Ovary (tissue), 9 donors: ENCODE measurements around the gene RWDD1. TPM values are rescaled to one million over a fixed set of nuclear protein-coding genes. Genes with fewer than 3 reads are reported as not detected.

Experiments used
- DNase-seq, 5 donors: peaks; one replicate each; pipeline ENCODE4 v3.0.0-alpha.2; 2019 to 2020
- H3K27ac ChIP-seq, 2 donors: fragments of 200-600 bp; one replicate each; pipeline versions ENCODE4 v1.5.1 to v1.8.0; 2019 to 2022
- H3K27me3 ChIP-seq: fragments of 200-600 bp; one replicate; pipeline ENCODE4 v1.8.0; 2022
- H3K36me3 ChIP-seq: fragments of 200-600 bp; sonication (generic); one replicate; pipeline ENCODE4 v1.5.1; 2019
- H3K4me1 ChIP-seq: one replicate; pipeline ENCODE4 v1.8.1; 2013; ENCODE audit warnings: mild to moderate bottlenecking, moderate library complexity; ENCODE audit not compliant: insufficient read depth
- H3K4me3 ChIP-seq: fragments of 200-600 bp; sonication (generic); one replicate; pipeline ENCODE4 v1.5.1; 2017
- H3K9me3 ChIP-seq, 2 donors: fragments of 200-600 bp in 1 of 2; sonication (generic) in 1 of 2; one replicate each; pipeline versions ENCODE4 v1.5.1 to v1.8.1; 2013 to 2019; ENCODE audit warnings: mild to moderate bottlenecking in 1 of 2, moderate library complexity in 1 of 2
- EP300 ChIP-seq: sonication (generic); formaldehyde crosslinking; IDR thresholded peaks from one replicate; pipeline ENCODE4 v1.6.1; 2017; ENCODE audit warnings: antibody characterized with exemption
- POLR2A ChIP-seq: fragments of 450-650 bp; IDR thresholded peaks from one replicate; pipeline ENCODE4 v1.6.1; 2017; ENCODE audit warnings: antibody characterized with exemption, mild to moderate bottlenecking, moderate library complexity
- WGBS, 3 donors: extraction: QIAGEN DNeasy Blood & Tissue Kit in 1 of 3; methylation state at CpG; one replicate each; pipeline versions ENCODE4 v1.1.5 to v1.1.7; 2013 to 2017; 5-methylcytosine and 5-hydroxymethylcytosine counted together
- intact Hi-C, 4 donors: fragments of 100-400 bp; cut with DNase I; formaldehyde crosslinking; loops; one replicate each; pipeline versions ENCODE4 v1.11.0 to v1.15.1; 2022 to 2023
- polyA plus RNA-seq, 2 donors: library from polyadenylated mRNA; stranded (reverse); fragments of 200-250 nt in 1 of 2; fragments of 350-450 nt in 1 of 2; fragmentation: Illumina TruSeq in 1 of 2; extraction: RNeasy Lipid Tissue Mini Kit (QIAGEN cat#74804) in 1 of 2; gene quantifications; one replicate each; pipeline ENCODE4 v1.2.3, GENCODE V29; 2013 to 2014
- total RNA-seq, 7 donors: library from RNA; depleted of rRNA in 2 of 7; stranded (reverse); fragments of >200 nt in 2 of 7; fragmentation: NEBNext Ultra II Directional in 3 of 7; extraction: Animal tissue kit (Norgen Biotek cat#: 25700) in 3 of 7; gene quantifications; one replicate each; pipeline versions ENCODE4 v1.1.0 to v1.2.4, GENCODE V29; 2016 to 2023
- TF ChIP-seq, protein P1 (sequence below), 3 donors: fragments of 450-650 bp in 2 of 3; fragments of 200-600 bp in 1 of 3; IDR thresholded peaks; one replicate each; pipeline versions ENCODE4 v1.5.1 to v1.8.0; 2016 to 2022; ENCODE audit warnings: antibody characterized with exemption in 3 of 3, mild to moderate bottlenecking in 1 of 3
- donor health status: DM: no; HTN: no; CAD: no; lungs with moderate emphysema.
- donor health status: DM: no; HTN: no; CAD: no.
- donor health status: Bipolar disorder and iron deficiency.
- donor health status: DM: yes; HTN: yes; CAD: no.
- donor health status: DM: no; HTN: no; CAD: no.
- donor health status: DM: yes; HTN: yes; CAD: no.

RWDD1 gene
- total and polyA plus RNA-seq, 9 donors = 36.5 to 82.2 (median 49.3) TPM

DNA sequence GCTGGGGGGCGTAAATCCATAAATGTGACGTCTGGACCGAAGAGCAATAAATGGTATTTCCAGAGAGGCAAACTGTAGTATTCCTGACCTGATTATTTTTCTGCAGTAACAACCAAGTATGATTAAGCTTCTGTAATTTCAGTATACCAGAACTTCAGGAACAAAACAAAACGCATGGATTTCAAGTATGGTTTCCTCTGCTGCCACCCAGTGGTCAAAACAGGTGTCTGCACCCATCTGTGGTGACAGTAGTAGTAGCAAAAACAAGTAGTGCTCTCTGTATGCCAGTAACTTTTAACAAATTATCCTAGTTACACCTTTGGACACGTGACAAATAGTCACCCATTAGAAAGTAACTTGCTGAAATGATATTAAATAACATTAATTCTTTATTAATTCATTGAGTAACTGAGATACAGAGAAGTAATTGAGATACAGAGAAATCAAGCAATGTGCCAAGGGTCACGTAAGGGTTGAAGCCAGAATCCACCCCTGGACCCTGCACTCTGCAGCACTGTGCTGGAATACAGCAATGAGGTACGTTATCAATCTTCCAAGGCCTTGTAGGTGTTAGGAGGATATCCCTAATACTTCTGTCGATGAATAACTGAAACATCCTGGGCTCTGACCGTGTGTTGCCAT is 9.8 kb upstream of the RWDD1 start:
- 32 to 39% (median 36%) methylated on average over 9 of the region's 9 CpGs for WGBS, 3 donors
- no peaks in the 10 kb centered on the region for H3K4me1 ChIP-seq
- no peaks in the 10 kb centered on the region for H3K27me3 ChIP-seq
- no peaks in the 10 kb centered on the region for H3K36me3 ChIP-seq
- DNase-seq = peak; percentile 59 to 82 (median 75)
- no peaks in the 10 kb centered on the region for H3K9me3 ChIP-seq
- intact Hi-C loops = loop anchor here in 2 of 4 donors (5.0 to 10.0 kb wide), 2 partner anchors 284 to 287 kb away; partner anchors contain the start of gene TSPYL1 (in 2 of the 2)
- no peak for TF ChIP-seq EP300
- no peak for TF ChIP-seq POLR2A
- TF ChIP-seq, protein P1, sequence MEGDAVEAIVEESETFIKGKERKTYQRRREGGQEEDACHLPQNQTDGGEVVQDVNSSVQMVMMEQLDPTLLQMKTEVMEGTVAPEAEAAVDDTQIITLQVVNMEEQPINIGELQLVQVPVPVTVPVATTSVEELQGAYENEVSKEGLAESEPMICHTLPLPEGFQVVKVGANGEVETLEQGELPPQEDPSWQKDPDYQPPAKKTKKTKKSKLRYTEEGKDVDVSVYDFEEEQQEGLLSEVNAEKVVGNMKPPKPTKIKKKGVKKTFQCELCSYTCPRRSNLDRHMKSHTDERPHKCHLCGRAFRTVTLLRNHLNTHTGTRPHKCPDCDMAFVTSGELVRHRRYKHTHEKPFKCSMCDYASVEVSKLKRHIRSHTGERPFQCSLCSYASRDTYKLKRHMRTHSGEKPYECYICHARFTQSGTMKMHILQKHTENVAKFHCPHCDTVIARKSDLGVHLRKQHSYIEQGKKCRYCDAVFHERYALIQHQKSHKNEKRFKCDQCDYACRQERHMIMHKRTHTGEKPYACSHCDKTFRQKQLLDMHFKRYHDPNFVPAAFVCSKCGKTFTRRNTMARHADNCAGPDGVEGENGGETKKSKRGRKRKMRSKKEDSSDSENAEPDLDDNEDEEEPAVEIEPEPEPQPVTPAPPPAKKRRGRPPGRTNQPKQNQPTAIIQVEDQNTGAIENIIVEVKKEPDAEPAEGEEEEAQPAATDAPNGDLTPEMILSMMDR (IDR thresholded peaks at IDR 0.05) = peak; percentile 60 to 80 (median 74)
- H3K4me3 ChIP-seq = no peak overlapping the region
- no peak overlapping the region for H3K27ac ChIP-seq

DNA sequence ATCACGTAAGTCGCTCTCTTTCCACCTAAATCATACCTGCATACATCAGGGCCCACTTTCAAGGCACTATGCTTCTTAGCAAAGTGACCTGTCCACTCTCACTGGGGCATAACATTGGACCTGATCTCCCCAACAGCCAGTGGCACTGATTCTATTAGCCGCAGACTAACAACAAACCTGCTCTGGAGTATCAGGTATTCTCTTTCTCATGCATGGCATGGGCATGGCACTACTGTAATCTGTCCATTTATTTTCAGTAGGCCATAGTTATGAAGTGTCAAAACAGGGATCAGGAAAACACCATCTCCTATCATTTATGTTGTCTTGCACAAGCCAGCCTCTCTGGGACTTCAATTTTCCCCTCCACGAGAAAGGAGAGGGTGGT is 9.3 kb upstream of the RWDD1 start:
- H3K4me1 ChIP-seq = no peaks in the 10 kb centered on the region
- 85 to 90% (median 89%) methylated on average over 4 of the region's 4 CpGs for WGBS, 3 donors
- intact Hi-C loops = loop anchor here in 2 of 4 donors (5.0 to 10.0 kb wide), 2 partner anchors 285 to 287 kb away; partner anchors contain the start of gene TSPYL1 (in 2 of the 2)
- no peak overlapping the region for H3K4me3 ChIP-seq
- no peaks in the 10 kb centered on the region for H3K27me3 ChIP-seq
- TF ChIP-seq, protein P1 (IDR thresholded peaks at IDR 0.05) = no peak
- no peak for TF ChIP-seq POLR2A
- no peak for TF ChIP-seq EP300
- no peaks in the 10 kb centered on the region for H3K36me3 ChIP-seq
- no peak overlapping the region for H3K27ac ChIP-seq
- no peak for DNase-seq
- H3K9me3 ChIP-seq = no peaks in the 10 kb centered on the region

DNA sequence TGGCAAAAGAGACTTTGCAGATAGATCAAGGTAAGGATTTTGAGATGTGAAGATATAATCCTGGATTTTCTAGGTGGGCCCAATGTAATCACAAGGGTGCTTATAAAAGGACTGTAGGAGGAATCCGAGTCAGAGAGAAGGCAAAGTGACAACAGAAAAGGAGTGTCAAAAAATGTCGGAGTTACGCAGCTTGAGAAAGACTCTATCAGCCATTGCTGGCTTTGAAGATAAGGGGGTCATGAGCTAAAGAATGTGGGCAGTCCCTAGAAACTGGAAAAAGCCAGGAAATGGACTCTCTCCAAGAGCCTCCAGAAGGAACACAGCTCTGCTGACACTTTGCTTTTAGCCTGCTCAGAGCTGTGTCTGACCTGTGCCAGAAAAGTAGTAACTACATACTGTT is 8.7 kb upstream of the RWDD1 start:
- H3K27ac ChIP-seq = no peak overlapping the region
- H3K27me3 ChIP-seq = no peaks in the 10 kb centered on the region
- TF ChIP-seq, protein P1 (IDR thresholded peaks at IDR 0.05) = no peak
- TF ChIP-seq POLR2A (no peak), EP300 (no peak)
- H3K36me3 ChIP-seq = no peaks in the 10 kb centered on the region
- no peak overlapping the region for H3K4me3 ChIP-seq
- DNase-seq = no peak
- no peaks in the 10 kb centered on the region for H3K9me3 ChIP-seq
- H3K4me1 ChIP-seq = no peaks in the 10 kb centered on the region
- WGBS, 3 donors = 15 to 21% (median 20%) methylated on average over 3 of the region's 3 CpGs
- intact Hi-C loops = loop anchor here in 2 of 4 donors (5.0 to 10.0 kb wide), 2 partner anchors 285 to 288 kb away; partner anchors contain the start of gene TSPYL1 (in 2 of the 2)

DNA sequence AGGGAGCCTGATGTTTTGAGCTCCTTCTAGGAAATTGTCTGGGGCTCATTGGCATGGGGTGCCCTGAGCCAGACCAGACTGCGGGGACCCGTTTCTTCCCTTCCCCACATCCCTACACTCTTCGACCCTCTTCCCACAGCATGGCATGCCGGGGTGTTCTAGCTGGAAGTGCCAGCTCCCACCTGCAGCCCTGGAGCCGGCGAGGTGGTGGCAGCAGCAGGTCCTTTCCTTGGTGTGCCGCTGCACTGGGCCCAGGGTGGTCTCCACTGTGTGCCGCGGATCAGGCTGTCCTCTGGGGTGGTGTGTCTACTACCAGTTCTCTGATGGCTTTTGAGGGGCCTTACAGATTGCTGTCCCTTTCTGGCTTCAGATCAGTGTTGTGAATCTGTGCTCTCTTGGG is 7.5 kb upstream of the RWDD1 start:
- Histone ChIP-seq H3K27ac (no peak overlapping the region), H3K4me3 (no peak overlapping the region), H3K4me1 (no peaks in the 10 kb centered on the region), H3K9me3 (no peaks in the 10 kb centered on the region), H3K27me3 (no peaks in the 10 kb centered on the region), H3K36me3 (no peaks in the 10 kb centered on the region)
- no peak for TF ChIP-seq POLR2A
- TF ChIP-seq, protein P1 (IDR thresholded peaks at IDR 0.05) = no peak
- no peak for TF ChIP-seq EP300
- intact Hi-C loops = loop anchor here in 2 of 4 donors (5.0 to 10.0 kb wide), 2 partner anchors 287 to 289 kb away; partner anchors contain the start of gene TSPYL1 (in 2 of the 2)
- no peak for DNase-seq
- 86 to 92% (median 91%) methylated on average over 9 of the region's 9 CpGs for WGBS, 3 donors
